RPMI7951 (cell line): Measurements from ENCODE around the gene ACSS3. TPM values are rescaled to one million over a fixed set of nuclear protein-coding genes. Genes with fewer than 3 reads are reported as not detected.
"Not testable (repeated sequence)": the region's sequence is repeated elsewhere in the genome, so short reads cannot be mapped to it uniquely, and the experiment has no call there.

ENCODE experiments used
- DNase-seq: peaks from one replicate; pipeline ENCODE4 v3.0.0-alpha.2; 2012; ENCODE audit warnings: low read depth
- total RNA-seq: library from RNA; depleted of rRNA; stranded (reverse); fragments of >200 nt; shearing (Covaris generic); gene quantifications from 2 replicates; pipeline ENCODE4 v1.2.3, GENCODE V29; 2014; rRNA removed

Gene ACSS3
- 0.10 and 0.12 TPM in 2 replicates for total RNA-seq

DNA sequence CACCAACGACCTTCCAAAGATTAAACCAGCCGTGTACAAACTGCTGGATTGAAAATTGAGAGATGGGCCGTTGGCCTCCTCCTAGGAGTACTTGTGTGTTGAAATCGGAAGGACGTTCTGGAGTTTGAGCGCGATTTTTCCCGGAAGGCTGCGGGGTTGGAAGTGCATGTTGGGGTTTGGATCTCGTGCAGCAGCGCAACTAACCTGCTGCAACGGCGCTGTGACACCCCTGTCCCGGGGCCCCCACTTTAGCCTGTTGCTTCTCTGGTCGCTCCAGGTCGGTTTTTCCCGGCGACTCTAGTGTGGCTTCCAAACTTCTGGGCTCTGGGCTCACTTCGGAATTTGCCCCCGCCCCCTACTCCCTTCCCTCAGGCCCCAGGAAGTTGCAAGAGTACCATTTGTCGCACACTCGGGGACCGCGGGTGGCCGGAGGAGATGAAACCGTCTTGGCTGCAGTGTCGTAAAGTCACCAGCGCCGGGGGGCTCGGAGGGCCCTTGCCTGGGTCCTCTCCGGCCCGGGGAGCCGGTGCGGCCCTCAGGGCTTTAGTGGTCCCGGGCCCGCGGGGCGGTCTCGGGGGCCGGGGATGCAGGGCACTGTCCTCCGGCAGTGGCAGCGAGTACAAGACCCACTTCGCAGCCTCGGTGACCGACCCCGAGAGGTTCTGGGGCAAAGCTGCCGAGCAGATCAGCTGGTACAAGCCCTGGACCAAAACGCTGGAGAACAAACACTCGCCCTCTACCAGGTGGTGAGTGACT lies at the start of gene ACSS3:
ACSS3 (plus strand) TSS at position 394 of the 756 bp plus-strand sequence; CDS start at position 436, 42 bp downstream.
- no peak for DNase-seq

DNA sequence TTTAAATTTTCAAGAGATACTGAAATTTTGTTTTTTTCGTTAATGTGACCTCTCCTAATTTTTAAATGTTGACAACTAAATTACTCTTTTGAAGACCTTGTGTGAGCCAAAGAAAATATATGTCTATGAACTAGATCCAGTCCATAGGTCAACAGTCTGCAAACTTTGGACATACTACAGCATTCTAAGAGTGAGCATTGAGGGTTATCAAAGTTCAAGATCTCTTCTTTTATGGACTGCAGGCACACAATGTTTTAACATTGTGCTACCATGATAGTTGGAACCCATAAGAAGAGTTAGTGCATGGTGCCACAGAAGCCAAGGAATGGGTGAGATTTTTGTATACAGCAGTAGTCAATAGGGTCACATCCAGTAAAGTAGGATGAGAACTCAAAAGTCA lies 43.0 kb upstream of the ACSS3 start:
- DNase-seq, result no peak

- no peak for DNase-seq
Measured at GRCh38 chr12:81039231-81039630, 38.6 kb upstream of the ACSS3 start.

- no peak for DNase-seq
Measured at GRCh38 chr12:81043979-81044740, 33.7 kb upstream of the ACSS3 start.

GRCh38 chr12:81064971-81065370 lies 12.9 kb upstream of the ACSS3 start:
- not testable (repeated sequence) for DNase-seq

DNA sequence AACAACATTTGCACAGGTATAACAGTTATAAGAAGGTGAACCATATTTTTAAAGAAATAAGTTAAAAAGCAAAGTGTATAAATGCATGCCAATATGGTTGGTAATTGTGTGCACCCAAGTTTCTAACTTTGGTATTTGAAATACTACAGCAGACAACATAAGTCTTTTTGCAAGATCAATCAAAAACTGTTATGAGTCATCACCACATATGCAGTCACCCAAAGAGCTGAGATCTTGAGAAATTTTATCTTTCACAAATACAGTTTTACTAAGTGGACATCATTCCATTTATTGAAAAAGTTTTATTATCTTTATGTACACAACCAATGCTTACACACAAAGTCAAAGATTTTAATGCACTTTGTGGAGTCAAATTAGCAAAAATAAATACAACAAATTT lies 7.0 kb upstream of the ACSS3 start:
- DNase-seq, result no peak

- DNase-seq, result no peak
Measured at GRCh38 chr12:81075539-81075938, 2.3 kb upstream of the ACSS3 start.

GRCh38 chr12:81077329-81077685 lies 572 bp upstream of the ACSS3 start:
- no peak for DNase-seq

DNA sequence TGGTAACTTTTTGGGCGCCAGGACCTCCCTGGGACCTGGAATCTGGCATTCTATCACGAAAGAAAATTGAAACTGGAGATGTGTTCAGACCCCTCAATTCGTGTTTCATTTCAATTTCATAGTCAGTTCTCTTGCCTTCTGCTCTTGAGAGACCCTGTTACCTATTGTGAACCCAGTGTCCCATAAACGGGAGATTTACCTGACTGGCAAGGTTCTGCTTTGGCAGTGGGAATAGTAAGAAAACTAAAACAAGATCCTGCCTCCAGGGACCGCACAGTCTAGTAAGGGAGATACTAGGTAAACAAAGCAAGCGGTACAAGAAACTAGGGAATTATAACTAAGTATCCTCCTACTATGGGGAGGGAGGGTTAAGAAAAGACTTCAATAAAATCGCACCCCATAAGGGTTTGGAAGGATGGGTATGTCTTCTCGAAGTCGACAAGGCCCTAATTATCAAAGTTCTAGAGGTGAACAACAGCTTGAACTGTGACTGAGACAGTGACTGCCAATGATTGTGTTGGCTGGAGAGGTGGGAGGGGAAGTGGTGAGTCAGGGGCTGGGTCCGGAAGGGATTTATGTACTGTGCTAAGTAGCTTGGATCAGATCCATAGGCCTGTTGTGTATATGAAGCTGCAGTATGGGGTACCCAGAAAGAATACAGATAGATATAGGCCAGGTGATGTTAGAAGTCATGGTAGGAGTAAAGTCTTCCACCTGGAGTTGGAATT lies 754 bp downstream of the ACSS3 start:
- DNase-seq, result no peak

DNA sequence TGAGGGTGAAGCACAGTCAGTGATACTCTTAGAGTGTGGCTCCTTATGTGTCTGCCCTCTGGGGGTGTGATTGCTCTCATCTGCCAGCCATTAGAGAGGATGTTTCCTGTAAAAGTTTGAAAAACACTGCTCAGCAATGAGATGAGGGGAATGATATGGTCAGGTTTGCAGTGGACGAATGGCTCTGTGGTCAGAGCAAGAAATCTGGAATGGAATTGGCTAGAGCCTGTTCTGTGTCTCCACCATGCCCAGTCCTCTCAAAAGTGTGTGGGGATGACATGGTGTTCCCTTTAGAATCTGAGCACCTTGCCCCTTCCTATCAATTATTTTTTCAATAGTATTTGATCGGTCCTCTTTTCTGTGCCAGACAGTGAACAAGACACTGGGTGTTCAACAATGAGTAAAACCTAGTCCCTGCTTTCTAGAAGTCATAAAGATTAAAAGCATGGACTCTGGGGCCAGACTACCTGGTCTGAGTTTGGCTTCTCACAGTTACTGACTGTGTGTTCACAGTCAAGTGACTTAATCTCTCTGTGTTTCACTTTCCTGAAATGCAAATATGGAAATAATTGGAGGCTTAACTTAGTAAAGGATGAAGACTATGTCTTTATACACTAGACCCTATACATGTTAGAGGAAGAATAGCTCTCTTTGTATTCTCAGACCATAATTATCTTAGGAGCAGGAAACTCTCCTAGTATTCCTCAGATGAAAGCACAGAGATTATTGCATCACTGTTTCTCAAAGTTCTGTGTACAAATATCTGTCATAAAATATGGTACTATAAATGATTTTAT lies 1.6 kb downstream of the ACSS3 start:
- no peak for DNase-seq

GRCh38 chr12:81080431-81080983 lies 2.6 kb downstream of the ACSS3 start:
- DNase-seq, result no peak

DNA sequence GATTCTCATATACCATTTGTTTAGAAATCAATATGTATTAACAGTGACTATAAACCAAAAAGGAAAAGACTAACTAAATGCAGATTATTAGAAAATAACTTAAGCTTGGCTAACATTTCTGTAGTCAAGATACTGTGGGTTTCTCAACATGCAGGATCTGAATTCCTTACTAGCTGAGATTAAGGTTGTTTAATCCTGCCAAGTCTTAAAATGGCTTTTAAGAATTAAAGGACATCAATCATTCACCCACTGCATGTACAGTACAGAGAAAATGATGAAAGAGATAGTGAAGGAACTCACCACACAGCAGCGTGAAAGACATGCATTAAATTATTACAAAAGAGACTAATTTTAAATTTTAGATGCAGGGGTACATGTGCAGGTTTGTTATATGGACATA lies 3.8 kb downstream of the ACSS3 start:
- DNase-seq, result no peak

- DNase-seq, result no peak
Measured at GRCh38 chr12:81083018-81083417, 5.1 kb downstream of the ACSS3 start.

- no peak for DNase-seq
Measured at GRCh38 chr12:81083906-81084513, 6.1 kb downstream of the ACSS3 start.

- no peak for DNase-seq
Measured at GRCh38 chr12:81084811-81085350, 7.0 kb downstream of the ACSS3 start.

DNA sequence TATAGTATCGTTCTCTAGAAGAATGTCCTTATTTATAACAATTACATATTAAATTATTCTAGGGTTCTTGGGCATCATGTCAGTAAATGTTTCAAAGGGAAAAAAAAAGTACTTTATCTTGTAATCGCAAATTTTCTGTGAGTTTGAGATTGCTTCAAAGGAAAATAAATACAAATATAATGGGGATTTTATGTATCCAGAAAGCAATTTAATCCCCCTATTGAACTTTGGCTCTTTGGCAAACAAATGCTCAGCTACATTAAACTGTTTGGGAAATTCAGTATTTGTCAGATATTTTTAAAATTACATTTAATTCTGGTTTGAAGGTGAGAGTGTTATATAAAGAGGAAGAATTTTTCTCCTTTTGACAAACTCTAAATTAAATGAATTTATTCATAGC lies 8.0 kb downstream of the ACSS3 start:
- DNase-seq, result no peak

DNA sequence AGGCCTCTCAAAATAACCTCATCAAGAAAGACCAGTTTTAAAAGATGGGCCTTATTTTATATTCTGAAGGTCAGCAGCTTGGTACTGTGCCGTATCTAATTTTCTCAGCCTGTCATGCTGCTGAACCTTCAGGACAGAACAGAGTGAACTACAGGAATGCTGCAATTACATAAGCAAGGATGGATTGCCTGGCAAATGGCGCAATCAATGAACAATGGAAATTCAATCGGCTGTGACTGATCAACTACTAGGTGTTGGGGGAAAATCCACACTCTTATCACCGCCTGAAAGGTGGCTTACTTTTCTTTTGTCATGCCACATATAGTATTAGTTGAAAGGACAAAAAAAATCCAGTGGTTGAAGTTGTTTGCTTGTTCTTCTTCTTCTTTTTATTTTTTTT lies 8.5 kb downstream of the ACSS3 start:
- no peak for DNase-seq

DNA sequence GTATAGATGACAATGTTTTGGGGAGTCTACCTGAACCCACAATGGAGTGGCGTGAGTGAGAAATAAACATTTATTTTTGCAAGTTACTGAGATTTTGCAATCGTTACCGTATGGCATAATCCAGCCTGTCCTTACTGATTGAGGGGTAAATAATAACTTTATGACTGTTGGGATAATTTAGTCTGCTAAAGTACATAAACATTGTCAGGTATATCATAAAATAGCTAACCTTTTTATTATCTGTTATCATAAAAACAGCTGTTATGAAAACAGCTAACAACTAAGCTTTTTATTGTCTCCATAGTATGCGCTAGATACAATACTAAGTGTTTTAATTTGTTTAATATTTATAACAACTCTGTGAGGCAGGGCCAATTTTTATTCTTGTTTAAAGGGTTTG lies 10.3 kb downstream of the ACSS3 start:
- DNase-seq, result no peak

DNA sequence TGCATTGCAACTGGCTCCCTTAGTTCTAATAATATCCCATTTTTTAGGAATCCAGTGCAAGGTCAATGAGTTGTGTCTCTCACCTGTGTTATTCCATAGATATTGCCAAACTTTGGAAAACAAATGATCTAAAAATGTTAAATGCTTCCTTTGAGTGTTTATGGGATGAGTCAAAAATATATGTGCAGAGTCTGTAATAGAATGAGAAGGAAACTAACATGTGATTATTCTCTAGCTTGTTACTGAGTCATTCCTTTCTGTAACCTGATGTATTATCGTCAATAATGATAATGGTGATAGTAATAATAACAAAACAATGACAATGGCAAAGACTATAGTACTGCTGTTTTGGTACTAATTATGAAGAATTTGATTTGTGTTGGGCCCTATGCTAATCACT lies 11.5 kb downstream of the ACSS3 start:
- DNase-seq, result no peak

GRCh38 chr12:81092053-81092452 lies 14.2 kb downstream of the ACSS3 start:
- no peak for DNase-seq
